ENCODE results near the gene NMT1. TPM values are rescaled to one million over a fixed set of nuclear protein-coding genes. Genes with fewer than 3 reads are reported as not detected.

The NMT1 gene
- total RNA-seq, 1 experiment from 2014 or later = 173 TPM

DNA sequence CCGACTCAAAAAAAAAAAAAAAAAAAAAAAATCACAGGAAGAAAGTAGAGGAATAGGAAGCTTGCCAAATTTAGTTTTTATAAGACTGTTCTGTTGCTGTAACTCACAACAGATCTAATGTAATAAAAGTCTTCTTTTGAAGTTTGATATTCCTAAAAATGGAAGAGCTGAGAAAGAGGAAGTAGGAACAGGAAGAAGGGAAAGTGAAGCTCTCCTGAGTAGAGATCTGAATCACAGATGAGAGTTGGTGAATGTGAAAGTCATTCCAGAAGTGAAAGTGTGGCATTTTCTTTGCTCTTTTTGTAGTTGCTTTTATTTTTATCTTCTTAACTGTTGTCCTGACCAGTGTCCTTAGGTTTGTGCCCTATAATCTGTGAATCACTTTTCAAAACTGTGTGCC is 2.1 kb downstream of the NMT1 start (continued):
- TF ChIP-seq CTCF (IDR thresholded peaks at IDR 0.05 in 2 of 3, conservative IDR thresholded peaks at IDR 0.05 in 1 of 3; ENCODE audit: borderline replicate concordance in 1 of 3, insufficient read depth in 1 of 3, low read depth in 2 of 3, low read length in 2 of 3) (no peak), CEBPB (IDR thresholded peaks at IDR 0.05; ENCODE audit: low read depth) (no peak)

GRCh38 chr17:45067637-45068036 is 6.5 kb downstream of the NMT1 start:
- Histone ChIP-seq H3K4me1 (ENCODE audit: control insufficient read depth in 1 of 2, insufficient read depth in 2 of 2, low read length in 2 of 2) (peaks cover under 1 to 2% of the 10 kb centered on the region in 2 experiments), H3K9me2 (ENCODE audit: insufficient read depth) (no peaks in the 10 kb centered on the region), H2AFZ (ENCODE audit: low read depth, low read length, poor library complexity, severe bottlenecking) (no peak overlapping the region), H3K36me3 (ENCODE audit: control insufficient read depth in 1 of 2, insufficient read depth in 2 of 2, low read length in 2 of 2) (peaks cover 5 to 23% of the 10 kb centered on the region in 2 experiments; a peak in 2 of 4 replicates), H3K4me2 (ENCODE audit: low read length) (no peak overlapping the region), H3K9me3 (ENCODE audit: control insufficient read depth in 1 of 2, insufficient read depth in 1 of 2, low read depth in 1 of 2, low read length in 2 of 2) (no peaks in the 10 kb centered on the region), H3K4me3 (replicated peaks in 1 of 2; ENCODE audit: low read depth in 1 of 2, low read length in 2 of 2) (no peak overlapping the region), H4K20me1 (ENCODE audit: insufficient read depth) (no peaks in the 10 kb centered on the region), H3K27me3 (ENCODE audit: insufficient read depth, low read length) (no peaks in the 10 kb centered on the region), H3K27ac (ENCODE audit: low read depth, low read length) (no peak overlapping the region), H3K79me2 (ENCODE audit: insufficient read depth, low read length) (peaks cover 93% of the 10 kb centered on the region), H3K9ac (ENCODE audit: low read length) (no peak overlapping the region)
- DNase-seq (ENCODE audit: low read depth, low spot score) (no peak), ATAC-seq (no peak)
- POLR2A ChIA-PET = no interaction called here
- RAD21 ChIA-PET (ENCODE audit: low non-redundant PET in 1 of 2, low total read pairs in 2 of 2, uncharacterized antibody in 2 of 2, unreplicated experiment in 2 of 2) = no interaction called here
- BruUV-seq (replicated peaks) = no TSS peak
- TF ChIP-seq ATF3 (IDR thresholded peaks at IDR 0.05) (no peak), ZFX (IDR thresholded peaks at IDR 0.05) (no peak), SP1 (IDR thresholded peaks at IDR 0.05; ENCODE audit: low read depth) (no peak), POLR2A (IDR thresholded peaks at IDR 0.05; ENCODE audit: borderline replicate concordance, extremely low read depth, insufficient read depth, insufficient read length) (no peak), EGR1 (IDR thresholded peaks at IDR 0.05; ENCODE audit: low read depth) (no peak), JUND (IDR thresholded peaks at IDR 0.05) (no peak)
- CTCF ChIA-PET = no interaction called here
- intact Hi-C loops (cut with micrococcal nuclease) = loop anchor here (2.0 kb wide), 1 partner anchor 21 kb away; no protein-coding TSS in a partner anchor

Measured in HCT116 (cell line).